MM.1S (cell line): ENCODE data around the gene RUNX1.

Experiments used
- DNase-seq: peaks from one replicate; pipeline ENCODE4 v3.0.0-alpha.2; 2015
- H2AFZ ChIP-seq: fragments of 300-600 bp; sonication (generic); 2 replicates; pipeline ENCODE4 v1.6.0; 2016; ENCODE audit warnings: antibody characterized with exemption, low read length
- H3F3A ChIP-seq: fragments of 300-600 bp; sonication (generic); 2 replicates; pipeline ENCODE4 v1.6.1; 2016; ENCODE audit warnings: mild to moderate bottlenecking, antibody characterized with exemption, low read length, moderate library complexity, mixed read lengths; ENCODE audit not compliant: insufficient read depth
- H3K27ac ChIP-seq: fragments of 300-600 bp; sonication (generic); 2 replicates; pipeline ENCODE4 v1.5.1; 2016; ENCODE audit warnings: mild to moderate bottlenecking, low read length
- H3K27me3 ChIP-seq: fragments of 300-600 bp; sonication (generic); replicated peaks from 2 replicates; pipeline ENCODE4 v1.6.0; 2016; ENCODE audit warnings: low read length; ENCODE audit not compliant: insufficient read depth
- H3K36me3 ChIP-seq: fragments of 300-600 bp; sonication (generic); replicated peaks from 2 replicates; pipeline ENCODE4 v1.6.1; 2016; ENCODE audit warnings: mild to moderate bottlenecking, low read length, mixed read lengths; ENCODE audit not compliant: insufficient read depth
- H3K4me1 ChIP-seq: fragments of 300-600 bp; sonication (generic); 2 replicates; pipeline ENCODE4 v1.6.1; 2016; ENCODE audit warnings: low read length, mixed read lengths
- H3K4me2 ChIP-seq: fragments of 300-600 bp; sonication (generic); 2 replicates; pipeline ENCODE4 v1.6.0; 2016; ENCODE audit warnings: low read depth, low read length
- H3K4me3 ChIP-seq: fragments of 300-600 bp; sonication (generic); 2 replicates; pipeline ENCODE4 v1.5.1; 2016; ENCODE audit warnings: low read length, mixed read lengths
- H3K79me2 ChIP-seq: fragments of 300-600 bp; sonication (generic); 2 replicates; pipeline ENCODE4 v1.6.1; 2016; ENCODE audit warnings: mixed run types, low read length, mixed read lengths
- H3K9ac ChIP-seq: fragments of 300-600 bp; sonication (generic); 2 replicates; pipeline ENCODE4 v1.6.1; 2016; ENCODE audit warnings: low read length, mixed read lengths
- H3K9me2 ChIP-seq: fragments of 300-600 bp; sonication (generic); replicated peaks from 2 replicates; pipeline ENCODE4 v1.6.1; 2016; ENCODE audit warnings: mild to moderate bottlenecking, low read length, mixed read lengths; ENCODE audit not compliant: insufficient read depth
- H3K9me3 ChIP-seq: fragments of 300-600 bp; sonication (generic); replicated peaks from 2 replicates; pipeline ENCODE4 v1.6.1; 2016; ENCODE audit warnings: mild to moderate bottlenecking, low read length, mixed read lengths; ENCODE audit not compliant: insufficient read depth
- H4K20me1 ChIP-seq: fragments of 300-600 bp; sonication (generic); 2 replicates; pipeline ENCODE4 v1.6.1; 2016; ENCODE audit warnings: mild to moderate bottlenecking, low read length, moderate library complexity, mixed read lengths; ENCODE audit not compliant: insufficient read depth
- EZH2 ChIP-seq: fragments of 300-600 bp; sonication (generic); optimal IDR thresholded peaks from 2 replicates; pipeline ENCODE3; 2017; ENCODE audit warnings: low read depth, mild to moderate bottlenecking, antibody characterized with exemption, low read length, mixed read lengths
- EZH2phosphoT487 ChIP-seq: fragments of 300-600 bp; sonication (generic); IDR thresholded peaks from 2 replicates; pipeline ENCODE4 v1.6.1; 2018; ENCODE audit warnings: antibody characterized with exemption, low read length
- TF ChIP-seq, protein P1 (sequence below): fragments of 300-600 bp; sonication (generic); IDR thresholded peaks from 2 replicates; pipeline ENCODE4 v1.5.1; 2016; ENCODE audit warnings: antibody characterized with exemption, low read length, mixed read lengths

Gene RUNX1

DNA sequence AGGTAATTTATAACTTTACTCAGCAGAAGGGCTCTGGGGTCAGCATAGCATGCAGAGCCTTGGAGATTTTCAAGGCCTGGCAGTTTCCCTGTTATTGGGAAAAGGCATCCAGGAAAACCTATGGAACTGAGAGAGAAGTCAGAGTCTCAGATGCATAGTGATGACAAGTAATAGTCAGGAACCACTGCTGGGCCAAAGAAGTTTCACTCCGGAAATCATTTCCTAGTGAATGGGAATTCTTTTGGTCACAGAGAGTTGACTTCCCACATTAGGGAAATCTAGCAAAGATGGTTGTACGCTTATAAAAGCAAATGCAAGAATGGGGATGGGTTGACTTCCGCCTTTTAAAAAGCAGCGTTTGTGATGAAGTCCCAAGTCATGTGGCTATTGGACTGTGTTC, 28.4 kb upstream of the RUNX1 start:
- Histone ChIP-seq H4K20me1 (no peaks in the 10 kb centered on the region), H3K9ac (no peak overlapping the region), H3K27me3 (no peaks in the 10 kb centered on the region), H3K36me3 (no peaks in the 10 kb centered on the region), H3K4me1 (no peaks in the 10 kb centered on the region), H3K79me2 (no peaks in the 10 kb centered on the region), H3K9me3 (no peaks in the 10 kb centered on the region), H3K9me2 (no peaks in the 10 kb centered on the region), H3K27ac (no peak overlapping the region), H3K4me2 (no peak overlapping the region), H3F3A (no peaks in the 10 kb centered on the region), H3K4me3 (no peak overlapping the region), H2AFZ (no peak overlapping the region)
- TF ChIP-seq, protein P1, sequence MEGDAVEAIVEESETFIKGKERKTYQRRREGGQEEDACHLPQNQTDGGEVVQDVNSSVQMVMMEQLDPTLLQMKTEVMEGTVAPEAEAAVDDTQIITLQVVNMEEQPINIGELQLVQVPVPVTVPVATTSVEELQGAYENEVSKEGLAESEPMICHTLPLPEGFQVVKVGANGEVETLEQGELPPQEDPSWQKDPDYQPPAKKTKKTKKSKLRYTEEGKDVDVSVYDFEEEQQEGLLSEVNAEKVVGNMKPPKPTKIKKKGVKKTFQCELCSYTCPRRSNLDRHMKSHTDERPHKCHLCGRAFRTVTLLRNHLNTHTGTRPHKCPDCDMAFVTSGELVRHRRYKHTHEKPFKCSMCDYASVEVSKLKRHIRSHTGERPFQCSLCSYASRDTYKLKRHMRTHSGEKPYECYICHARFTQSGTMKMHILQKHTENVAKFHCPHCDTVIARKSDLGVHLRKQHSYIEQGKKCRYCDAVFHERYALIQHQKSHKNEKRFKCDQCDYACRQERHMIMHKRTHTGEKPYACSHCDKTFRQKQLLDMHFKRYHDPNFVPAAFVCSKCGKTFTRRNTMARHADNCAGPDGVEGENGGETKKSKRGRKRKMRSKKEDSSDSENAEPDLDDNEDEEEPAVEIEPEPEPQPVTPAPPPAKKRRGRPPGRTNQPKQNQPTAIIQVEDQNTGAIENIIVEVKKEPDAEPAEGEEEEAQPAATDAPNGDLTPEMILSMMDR, result no peak
- no peak for TF ChIP-seq EZH2
- TF ChIP-seq EZH2phosphoT487, result no peak
- DNase-seq, result no peak

DNA sequence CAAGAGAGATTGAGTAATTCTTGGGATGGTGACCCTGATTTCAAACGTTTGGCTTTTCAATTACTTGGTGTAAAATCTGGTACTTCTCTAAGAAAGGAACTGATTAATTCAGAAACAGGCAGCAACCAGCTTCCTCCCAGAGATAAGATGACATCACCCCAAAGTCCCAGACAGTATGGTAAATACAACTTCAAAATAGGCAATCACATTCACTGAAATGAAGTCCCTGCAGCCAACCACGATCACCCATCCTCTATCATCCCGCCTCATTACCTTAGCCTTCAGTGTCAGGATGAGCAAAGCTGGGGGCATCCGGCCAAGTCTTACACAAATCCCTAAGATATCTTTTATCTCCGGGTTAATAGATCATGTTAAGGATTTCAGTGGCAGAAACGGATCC, 26.4 kb upstream of the RUNX1 start:
- H3K27me3 ChIP-seq, result no peaks in the 10 kb centered on the region
- no peak overlapping the region for H3K27ac ChIP-seq
- no peak for TF ChIP-seq EZH2phosphoT487
- TF ChIP-seq, protein P1, result no peak
- no peak for TF ChIP-seq EZH2
- no peaks in the 10 kb centered on the region for H4K20me1 ChIP-seq
- no peaks in the 10 kb centered on the region for H3K9me2 ChIP-seq
- no peaks in the 10 kb centered on the region for H3K4me1 ChIP-seq
- H2AFZ ChIP-seq, result no peak overlapping the region
- no peaks in the 10 kb centered on the region for H3K79me2 ChIP-seq
- H3K4me2 ChIP-seq, result no peak overlapping the region
- DNase-seq, result no peak
- no peaks in the 10 kb centered on the region for H3K9me3 ChIP-seq
- H3K9ac ChIP-seq, result no peak overlapping the region
- no peaks in the 10 kb centered on the region for H3F3A ChIP-seq
- no peaks in the 10 kb centered on the region for H3K36me3 ChIP-seq
- no peak overlapping the region for H3K4me3 ChIP-seq

DNA sequence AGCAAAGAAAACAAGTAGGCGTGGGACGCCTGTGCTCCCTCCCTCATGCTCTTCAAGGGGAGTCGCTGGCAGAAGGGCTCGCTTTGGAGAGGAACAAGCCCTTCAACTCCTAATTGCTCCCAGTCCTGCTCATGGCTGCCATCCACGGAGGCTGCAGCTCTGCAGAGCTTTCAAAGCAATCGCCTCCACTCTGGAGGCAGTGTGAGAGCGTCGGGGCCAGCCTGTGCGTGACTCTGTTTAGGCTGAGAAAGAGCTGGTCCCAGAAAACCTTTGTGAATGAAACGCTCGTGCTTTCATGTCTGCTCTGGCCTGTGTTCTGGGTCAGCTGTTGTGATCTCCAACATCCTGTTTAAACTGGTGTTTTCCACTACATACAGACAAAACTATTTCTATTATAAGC, 23.9 kb upstream of the RUNX1 start:
- no peak overlapping the region for H3K9ac ChIP-seq
- no peaks in the 10 kb centered on the region for H3F3A ChIP-seq
- no peaks in the 10 kb centered on the region for H3K9me3 ChIP-seq
- H3K27ac ChIP-seq, result no peak overlapping the region
- no peaks in the 10 kb centered on the region for H3K79me2 ChIP-seq
- no peak for DNase-seq
- no peaks in the 10 kb centered on the region for H3K36me3 ChIP-seq
- H3K4me3 ChIP-seq, result no peak overlapping the region
- H3K27me3 ChIP-seq, result no peaks in the 10 kb centered on the region
- no peaks in the 10 kb centered on the region for H4K20me1 ChIP-seq
- no peak overlapping the region for H3K4me2 ChIP-seq
- no peaks in the 10 kb centered on the region for H3K4me1 ChIP-seq
- no peak for TF ChIP-seq EZH2
- no peak overlapping the region for H2AFZ ChIP-seq
- no peaks in the 10 kb centered on the region for H3K9me2 ChIP-seq

DNA sequence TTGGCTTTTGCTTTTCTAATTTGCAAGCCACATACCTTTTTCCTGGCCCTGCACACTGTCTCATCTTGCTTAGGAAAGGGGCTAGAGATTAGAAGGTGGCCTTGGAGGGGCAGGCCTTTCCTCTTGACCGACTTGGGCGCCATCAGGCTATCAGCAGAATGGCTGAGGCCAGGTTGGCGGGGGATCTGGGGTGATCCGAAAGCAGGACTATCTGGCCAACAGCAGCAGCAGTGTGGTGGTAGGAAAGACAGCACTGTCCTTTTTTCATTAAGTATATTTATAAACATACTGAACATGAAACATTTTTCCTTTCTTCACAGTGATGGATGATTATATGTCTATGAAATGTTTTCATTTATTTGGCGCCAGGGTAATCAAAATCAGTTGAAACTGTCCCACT, 23.5 kb upstream of the RUNX1 start:
- Histone ChIP-seq H2AFZ (no peak overlapping the region), H3K9me3 (no peaks in the 10 kb centered on the region), H3K79me2 (no peaks in the 10 kb centered on the region), H4K20me1 (no peaks in the 10 kb centered on the region), H3K4me2 (no peak overlapping the region), H3K4me3 (no peak overlapping the region), H3K9me2 (no peaks in the 10 kb centered on the region), H3K27me3 (no peaks in the 10 kb centered on the region), H3K4me1 (no peaks in the 10 kb centered on the region), H3K9ac (no peak overlapping the region), H3K27ac (no peak overlapping the region), H3F3A (no peaks in the 10 kb centered on the region), H3K36me3 (no peaks in the 10 kb centered on the region)
- DNase-seq, result no peak
- TF ChIP-seq EZH2, result no peak
- no peak for TF ChIP-seq EZH2phosphoT487
- TF ChIP-seq, protein P1, result no peak
